ENCODE measurements around the gene GRIK4. TPM values are rescaled to one million over a fixed set of nuclear protein-coding genes. Genes with fewer than 3 reads are reported as not detected.

The GRIK4 gene
- polyA plus RNA-seq, 1 donor from 2014 or later = 3.4 TPM

DNA sequence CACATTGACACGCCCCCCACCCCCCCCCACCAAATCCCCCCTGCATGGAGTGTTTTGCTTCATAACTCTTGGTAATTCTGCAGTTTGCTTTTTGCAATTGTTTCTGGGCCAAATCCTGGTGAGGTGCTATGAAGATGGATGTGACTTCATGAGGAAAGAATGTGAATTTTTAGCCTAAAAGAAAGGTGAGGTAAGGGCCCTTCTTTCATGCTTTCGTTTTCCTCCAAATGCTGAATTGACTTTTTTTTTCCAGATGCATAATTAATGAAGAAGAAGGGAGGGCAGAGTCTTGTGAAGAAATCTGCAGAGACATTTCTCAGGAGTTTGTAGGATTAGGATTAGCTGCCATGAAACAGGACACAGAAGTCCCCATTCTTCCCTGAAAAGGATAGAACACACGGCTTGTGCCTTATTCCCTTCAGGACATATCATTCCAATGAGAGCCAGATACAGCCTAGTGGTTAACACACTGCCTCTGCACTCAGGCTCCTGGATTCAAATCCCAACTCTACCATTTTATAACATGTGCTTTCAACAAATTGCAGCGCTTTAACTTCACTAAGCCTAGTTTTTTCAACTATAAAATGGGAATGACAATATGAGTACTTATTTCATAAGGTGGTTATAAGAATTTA is 492.8 kb downstream of the GRIK4 start:
- H3K9me2 ChIP-seq (ENCODE audit: insufficient read depth, low read length) = no peaks in the 10 kb centered on the region
- H3K27ac ChIP-seq (ENCODE audit: low read length) = no peak overlapping the region
- H2AFZ ChIP-seq (ENCODE audit: low read depth, low read length) = no peak overlapping the region
- no peaks in the 10 kb centered on the region for H3K27me3 ChIP-seq (ENCODE audit: insufficient read depth, low read depth, low read length)
- H3K36me3 ChIP-seq (ENCODE audit: insufficient read depth, low read length) = no peaks in the 10 kb centered on the region
- H3K79me2 ChIP-seq (replicated peaks; ENCODE audit: insufficient read depth, low read length) = no peaks in the 10 kb centered on the region
- H4K20me1 ChIP-seq (ENCODE audit: insufficient read depth) = no peaks in the 10 kb centered on the region
- H3F3A ChIP-seq (ENCODE audit: insufficient read depth, low read length, poor library complexity, severe bottlenecking) = no peaks in the 10 kb centered on the region
- H3K4me2 ChIP-seq (ENCODE audit: low read length) = no peak overlapping the region
- H3K4me3 ChIP-seq (ENCODE audit: low read length) = no peak overlapping the region
- TF ChIP-seq MXI1 (conservative IDR thresholded peaks at IDR 0.05; ENCODE audit: poor library complexity, severe bottlenecking) (no peak), POLR2AphosphoS5 (IDR thresholded peaks at IDR 0.05) (no peak), SMC3 (conservative IDR thresholded peaks at IDR 0.05; ENCODE audit: poor library complexity) (no peak), RAD21 (conservative IDR thresholded peaks at IDR 0.05) (no peak), EP300 (conservative IDR thresholded peaks at IDR 0.05; ENCODE audit: poor library complexity, severe bottlenecking) (no peak), TAF1 (IDR thresholded peaks at IDR 0.05; ENCODE audit: low read depth) (no peak), EZH2 (IDR thresholded peaks at IDR 0.05; ENCODE audit: borderline replicate concordance, insufficient read depth, low read length, poor library complexity, severe bottlenecking) (no peak)
- TF ChIP-seq, protein P1, sequence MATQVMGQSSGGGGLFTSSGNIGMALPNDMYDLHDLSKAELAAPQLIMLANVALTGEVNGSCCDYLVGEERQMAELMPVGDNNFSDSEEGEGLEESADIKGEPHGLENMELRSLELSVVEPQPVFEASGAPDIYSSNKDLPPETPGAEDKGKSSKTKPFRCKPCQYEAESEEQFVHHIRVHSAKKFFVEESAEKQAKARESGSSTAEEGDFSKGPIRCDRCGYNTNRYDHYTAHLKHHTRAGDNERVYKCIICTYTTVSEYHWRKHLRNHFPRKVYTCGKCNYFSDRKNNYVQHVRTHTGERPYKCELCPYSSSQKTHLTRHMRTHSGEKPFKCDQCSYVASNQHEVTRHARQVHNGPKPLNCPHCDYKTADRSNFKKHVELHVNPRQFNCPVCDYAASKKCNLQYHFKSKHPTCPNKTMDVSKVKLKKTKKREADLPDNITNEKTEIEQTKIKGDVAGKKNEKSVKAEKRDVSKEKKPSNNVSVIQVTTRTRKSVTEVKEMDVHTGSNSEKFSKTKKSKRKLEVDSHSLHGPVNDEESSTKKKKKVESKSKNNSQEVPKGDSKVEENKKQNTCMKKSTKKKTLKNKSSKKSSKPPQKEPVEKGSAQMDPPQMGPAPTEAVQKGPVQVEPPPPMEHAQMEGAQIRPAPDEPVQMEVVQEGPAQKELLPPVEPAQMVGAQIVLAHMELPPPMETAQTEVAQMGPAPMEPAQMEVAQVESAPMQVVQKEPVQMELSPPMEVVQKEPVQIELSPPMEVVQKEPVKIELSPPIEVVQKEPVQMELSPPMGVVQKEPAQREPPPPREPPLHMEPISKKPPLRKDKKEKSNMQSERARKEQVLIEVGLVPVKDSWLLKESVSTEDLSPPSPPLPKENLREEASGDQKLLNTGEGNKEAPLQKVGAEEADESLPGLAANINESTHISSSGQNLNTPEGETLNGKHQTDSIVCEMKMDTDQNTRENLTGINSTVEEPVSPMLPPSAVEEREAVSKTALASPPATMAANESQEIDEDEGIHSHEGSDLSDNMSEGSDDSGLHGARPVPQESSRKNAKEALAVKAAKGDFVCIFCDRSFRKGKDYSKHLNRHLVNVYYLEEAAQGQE (IDR thresholded peaks at IDR 0.05; ENCODE audit: borderline replicate concordance) = no peak
- TF ChIP-seq, protein P2, sequence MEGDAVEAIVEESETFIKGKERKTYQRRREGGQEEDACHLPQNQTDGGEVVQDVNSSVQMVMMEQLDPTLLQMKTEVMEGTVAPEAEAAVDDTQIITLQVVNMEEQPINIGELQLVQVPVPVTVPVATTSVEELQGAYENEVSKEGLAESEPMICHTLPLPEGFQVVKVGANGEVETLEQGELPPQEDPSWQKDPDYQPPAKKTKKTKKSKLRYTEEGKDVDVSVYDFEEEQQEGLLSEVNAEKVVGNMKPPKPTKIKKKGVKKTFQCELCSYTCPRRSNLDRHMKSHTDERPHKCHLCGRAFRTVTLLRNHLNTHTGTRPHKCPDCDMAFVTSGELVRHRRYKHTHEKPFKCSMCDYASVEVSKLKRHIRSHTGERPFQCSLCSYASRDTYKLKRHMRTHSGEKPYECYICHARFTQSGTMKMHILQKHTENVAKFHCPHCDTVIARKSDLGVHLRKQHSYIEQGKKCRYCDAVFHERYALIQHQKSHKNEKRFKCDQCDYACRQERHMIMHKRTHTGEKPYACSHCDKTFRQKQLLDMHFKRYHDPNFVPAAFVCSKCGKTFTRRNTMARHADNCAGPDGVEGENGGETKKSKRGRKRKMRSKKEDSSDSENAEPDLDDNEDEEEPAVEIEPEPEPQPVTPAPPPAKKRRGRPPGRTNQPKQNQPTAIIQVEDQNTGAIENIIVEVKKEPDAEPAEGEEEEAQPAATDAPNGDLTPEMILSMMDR (IDR thresholded peaks at IDR 0.05; ENCODE audit: poor library complexity, severe bottlenecking) = no peak
- no peaks in the 10 kb centered on the region for H3K9me3 ChIP-seq (ENCODE audit: low read length)
- no peak overlapping the region for H3K9ac ChIP-seq (ENCODE audit: low read length)

DNA sequence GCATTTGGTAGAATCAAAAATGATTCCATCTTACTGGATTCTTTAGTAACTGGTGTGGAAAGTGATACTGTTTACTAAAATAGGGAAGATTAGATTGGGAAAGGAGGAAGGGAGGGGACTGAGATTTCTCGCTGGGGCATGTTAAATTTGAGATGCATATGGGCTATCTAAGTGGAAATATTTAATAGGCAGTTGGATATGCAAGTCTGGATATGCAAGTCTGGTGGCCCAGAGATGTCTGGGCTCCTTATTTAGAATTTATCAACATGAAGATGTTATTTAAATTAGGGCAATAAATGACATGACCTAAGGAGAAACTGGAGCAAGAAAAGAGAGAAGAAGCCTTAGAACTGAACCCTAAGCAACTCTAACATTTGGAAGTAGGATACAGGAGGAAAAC is 495.4 kb downstream of the GRIK4 start:
- Histone ChIP-seq H4K20me1 (ENCODE audit: insufficient read depth) (no peaks in the 10 kb centered on the region), H3K27ac (ENCODE audit: low read length) (no peak overlapping the region), H2AFZ (ENCODE audit: low read depth, low read length) (no peak overlapping the region), H3K79me2 (replicated peaks; ENCODE audit: insufficient read depth, low read length) (no peaks in the 10 kb centered on the region), H3K36me3 (ENCODE audit: insufficient read depth, low read length) (no peaks in the 10 kb centered on the region), H3K9me3 (ENCODE audit: low read length) (no peaks in the 10 kb centered on the region), H3F3A (ENCODE audit: insufficient read depth, low read length, poor library complexity, severe bottlenecking) (no peaks in the 10 kb centered on the region), H3K9ac (ENCODE audit: low read length) (no peak overlapping the region), H3K27me3 (ENCODE audit: insufficient read depth, low read depth, low read length) (no peaks in the 10 kb centered on the region), H3K9me2 (ENCODE audit: insufficient read depth, low read length) (no peaks in the 10 kb centered on the region), H3K4me3 (ENCODE audit: low read length) (no peak overlapping the region), H3K4me2 (ENCODE audit: low read length) (no peak overlapping the region)
- TF ChIP-seq MXI1 (conservative IDR thresholded peaks at IDR 0.05; ENCODE audit: poor library complexity, severe bottlenecking) (no peak), RAD21 (conservative IDR thresholded peaks at IDR 0.05) (no peak), EZH2 (IDR thresholded peaks at IDR 0.05; ENCODE audit: borderline replicate concordance, insufficient read depth, low read length, poor library complexity, severe bottlenecking) (no peak), POLR2AphosphoS5 (IDR thresholded peaks at IDR 0.05) (no peak), SMC3 (conservative IDR thresholded peaks at IDR 0.05; ENCODE audit: poor library complexity) (no peak), TAF1 (IDR thresholded peaks at IDR 0.05; ENCODE audit: low read depth) (no peak), EP300 (conservative IDR thresholded peaks at IDR 0.05; ENCODE audit: poor library complexity, severe bottlenecking) (no peak)
- TF ChIP-seq, protein P1 (IDR thresholded peaks at IDR 0.05; ENCODE audit: borderline replicate concordance) = no peak
- TF ChIP-seq, protein P2 (IDR thresholded peaks at IDR 0.05; ENCODE audit: poor library complexity, severe bottlenecking) = no peak

Measured in neural cell (in vitro differentiated cells).